Activated CD8-positive, alpha-beta T cell treated with anti-CD3 and anti-CD28 coated beads, Interleukin-2, amount 10 ng/mL, durations not matched to agents 7 days and 5 days (primary cell): Measurements from ENCODE around the gene NCAN. TPM values are rescaled to one million over a fixed set of nuclear protein-coding genes. Genes with fewer than 3 reads are reported as not detected.
A peak's percentile ranks its signal among the peaks of the same experiment; 100 is the strongest.

ENCODE experiments used
- ATAC-seq: fragments of 150-1000 bp; cut with Tn5 transposase; one replicate; pipeline ENCODE4 v1.10.0; 2021; ENCODE audit warnings: moderate library complexity
- CTCF ChIA-PET: fragments of 350-600 bp; sonication (Branson Sonifier 250); formaldehyde crosslinking; loops from one replicate; lab custom pipeline; 2021; ENCODE audit warnings: antibody characterized with exemption; lab: Charles Lee
- POLR2A ChIA-PET: fragments of 350-600 bp; sonication (Branson Sonifier 250); formaldehyde crosslinking; loops from one replicate; lab custom pipeline; 2021; ENCODE audit warnings: antibody characterized with exemption; lab: Charles Lee
- DNase-seq: peaks from one replicate; pipeline ENCODE4 v3.0.0-alpha.2; 2020
- H3K27ac Mint-ChIP-seq: one replicate; pipeline ENCODE4 v1.8.0; 2021; ENCODE audit warnings: mild to moderate bottlenecking, mixed read lengths
- H3K27me3 Mint-ChIP-seq: one replicate; pipeline ENCODE4 v1.8.0; 2021; ENCODE audit warnings: low read depth, mixed read lengths
- H3K36me3 Mint-ChIP-seq: one replicate; pipeline ENCODE4 v1.8.0; 2021; ENCODE audit warnings: low read depth, mixed read lengths
- H3K4me1 Mint-ChIP-seq: one replicate; pipeline ENCODE4 v1.8.0; 2021; ENCODE audit warnings: low read depth, mixed read lengths
- H3K4me3 Mint-ChIP-seq: one replicate; pipeline ENCODE4 v1.8.0; 2021; ENCODE audit warnings: mild to moderate bottlenecking, mixed read lengths
- H3K9me3 Mint-ChIP-seq: one replicate; pipeline ENCODE4 v1.8.0; 2022; ENCODE audit warnings: mixed read lengths; ENCODE audit not compliant: insufficient read depth
- total RNA-seq, 2 experiments: library from RNA; stranded (reverse); gene quantifications; one replicate each; pipeline ENCODE4 v1.2.3, GENCODE V29; 2021

The NCAN gene
- total RNA-seq, 2 experiments from 2014 or later: not detected

DNA sequence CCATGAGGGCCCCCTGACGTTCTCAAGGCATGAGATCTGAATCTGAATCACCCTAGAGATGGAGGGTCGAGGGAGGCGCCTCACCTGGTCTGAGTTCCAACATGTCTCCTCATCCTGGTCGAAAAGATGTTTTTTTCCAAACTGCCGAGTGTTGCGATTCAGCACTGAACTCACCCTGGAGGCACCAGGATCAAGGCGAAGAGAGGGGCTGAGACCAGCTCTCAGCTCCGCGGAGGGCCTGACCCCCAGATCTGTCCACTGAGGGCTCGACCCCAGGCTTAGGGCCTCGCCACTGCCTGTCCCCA is 9.1 kb upstream of the NCAN start:
- Mint-ChIP-seq H3K4me1 (peaks cover 43% of the 10 kb centered on the region), H3K27ac (peak overlapping the region; percentile 89), H3K36me3 (peaks cover 34% of the 10 kb centered on the region), H3K27me3 (peaks cover 7% of the 10 kb centered on the region), H3K9me3 (no peaks in the 10 kb centered on the region), H3K4me3 (peak overlapping the region; percentile 95)
- ChIA-PET CTCF (interaction anchor here (0.7 to 1.6 kb wide), 7 partner anchors 9 to 203 kb away, joined by 3 to 8 read pairs (median 4); partner anchors contain the start of gene GATAD2A), POLR2A (interaction anchor here (0.6 to 3.9 kb wide), 5 partner anchors 10 to 892 kb away, joined by 3 to 55 read pairs (median 4); partner anchors contain the start of genes BORCS8, NDUFA13, RFXANK and TSSK6)
- ATAC-seq: no peak
- DNase-seq: no peak

DNA sequence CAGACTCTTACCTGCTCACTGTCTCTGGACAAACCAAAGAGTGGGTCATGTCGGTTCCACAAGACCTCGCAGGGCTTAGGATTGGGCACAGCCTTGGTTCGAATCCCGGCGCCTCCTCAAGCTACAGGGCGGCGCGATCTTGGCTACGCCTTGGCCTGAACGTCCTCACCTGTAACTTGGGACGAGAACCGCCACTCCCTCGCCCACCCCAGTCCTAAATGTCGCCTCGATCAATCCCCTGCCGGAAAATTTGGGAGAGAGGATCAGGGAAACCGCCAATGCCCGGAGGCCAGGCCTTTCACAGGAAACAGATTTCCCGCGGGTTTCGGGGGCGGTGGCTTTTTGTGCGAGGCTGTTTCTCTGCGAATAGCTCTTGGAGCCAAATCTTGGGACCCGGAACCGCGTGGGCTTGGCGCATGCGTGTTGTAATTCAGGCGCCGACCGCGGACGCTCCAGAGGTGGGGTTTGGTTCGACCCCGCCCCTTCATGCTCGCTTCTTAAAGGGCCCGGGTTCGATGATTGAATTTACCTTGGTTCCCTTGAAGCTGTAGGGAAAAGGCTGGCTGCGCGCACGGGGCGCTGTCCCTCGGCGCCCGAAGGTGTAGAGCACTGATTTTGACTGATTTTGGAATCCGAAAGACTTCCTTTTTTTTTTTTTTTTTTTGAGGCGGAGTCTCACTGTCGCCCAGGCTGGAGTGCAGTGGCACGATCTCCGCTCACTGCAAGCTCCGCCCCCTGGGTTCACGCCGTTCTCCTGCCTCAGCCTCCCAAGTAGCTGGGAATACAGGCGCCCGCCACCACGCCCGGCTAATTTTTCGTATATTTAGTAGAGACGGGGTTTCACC is 8.5 kb upstream of the NCAN start, which contains the start of gene NR2C2AP:
TSS of gene NR2C2AP (minus strand) at position 403 of the 845 bp plus-strand sequence. CDS start at position 49, 354 bp downstream.
- H3K4me3 Mint-ChIP-seq: peak within 1 kb of the TSS; percentile 95
- CTCF ChIA-PET: interaction anchor here (0.5 to 1.6 kb wide), 9 partner anchors 10 to 360 kb away, joined by 3 to 8 read pairs (median 3); partner anchors contain the start of gene GATAD2A
- H3K4me1 Mint-ChIP-seq: peaks cover 45% of the 10 kb centered on the region
- no peaks in the 10 kb centered on the region for H3K9me3 Mint-ChIP-seq
- peaks cover 9% of the 10 kb centered on the region for H3K27me3 Mint-ChIP-seq
- H3K36me3 Mint-ChIP-seq: peaks cover 29% of the 10 kb centered on the region
- DNase-seq (peak; percentile 96), ATAC-seq (peak; percentile 90)
- H3K27ac Mint-ChIP-seq: peak within 1 kb of the TSS; percentile 89
- POLR2A ChIA-PET: interaction anchor here (0.8 to 3.9 kb wide), 4 partner anchors 11 to 313 kb away, joined by 3 to 55 read pairs (median 4); partner anchors contain the start of genes BORCS8, NDUFA13, RFXANK and TSSK6

DNA sequence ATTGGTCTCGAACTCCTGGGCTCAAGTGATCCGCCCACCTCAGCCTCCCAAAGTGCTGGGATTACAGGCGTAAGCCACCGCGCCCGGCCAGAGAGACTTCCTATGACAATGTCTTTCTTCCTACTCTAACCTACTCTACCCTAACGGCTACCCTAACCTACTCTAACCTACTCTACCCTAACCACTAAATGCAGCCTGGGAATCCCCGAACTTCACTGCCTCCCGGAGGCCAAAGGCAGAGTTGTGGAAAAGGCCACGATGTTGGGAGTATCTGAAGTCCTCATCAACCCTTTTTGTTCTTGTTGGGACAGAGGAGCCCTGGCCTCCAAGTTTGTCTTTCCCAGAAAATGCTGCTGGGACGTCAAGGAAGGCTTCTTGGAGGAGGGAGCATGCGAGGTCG is 7.6 kb upstream of the NCAN start:
- H3K36me3 Mint-ChIP-seq: peaks cover 23% of the 10 kb centered on the region
- H3K9me3 Mint-ChIP-seq: no peaks in the 10 kb centered on the region
- peaks cover 45% of the 10 kb centered on the region for H3K4me1 Mint-ChIP-seq
- H3K4me3 Mint-ChIP-seq: peak overlapping the region; percentile 95
- CTCF ChIA-PET: interaction anchor here (1.4 to 3.1 kb wide), 2 partner anchors 21 to 30 kb away, joined by 6 to 10 read pairs; no protein-coding TSS in a partner anchor
- POLR2A ChIA-PET: interaction anchor here (1.3 kb wide), 1 partner anchor 12 kb away, joined by 3 read pairs; the partner anchor contains the start of genes BORCS8 and RFXANK
- peak overlapping the region; percentile 28 for H3K27ac Mint-ChIP-seq
- no peak for DNase-seq
- no peak for ATAC-seq
- peaks cover 9% of the 10 kb centered on the region for H3K27me3 Mint-ChIP-seq

DNA sequence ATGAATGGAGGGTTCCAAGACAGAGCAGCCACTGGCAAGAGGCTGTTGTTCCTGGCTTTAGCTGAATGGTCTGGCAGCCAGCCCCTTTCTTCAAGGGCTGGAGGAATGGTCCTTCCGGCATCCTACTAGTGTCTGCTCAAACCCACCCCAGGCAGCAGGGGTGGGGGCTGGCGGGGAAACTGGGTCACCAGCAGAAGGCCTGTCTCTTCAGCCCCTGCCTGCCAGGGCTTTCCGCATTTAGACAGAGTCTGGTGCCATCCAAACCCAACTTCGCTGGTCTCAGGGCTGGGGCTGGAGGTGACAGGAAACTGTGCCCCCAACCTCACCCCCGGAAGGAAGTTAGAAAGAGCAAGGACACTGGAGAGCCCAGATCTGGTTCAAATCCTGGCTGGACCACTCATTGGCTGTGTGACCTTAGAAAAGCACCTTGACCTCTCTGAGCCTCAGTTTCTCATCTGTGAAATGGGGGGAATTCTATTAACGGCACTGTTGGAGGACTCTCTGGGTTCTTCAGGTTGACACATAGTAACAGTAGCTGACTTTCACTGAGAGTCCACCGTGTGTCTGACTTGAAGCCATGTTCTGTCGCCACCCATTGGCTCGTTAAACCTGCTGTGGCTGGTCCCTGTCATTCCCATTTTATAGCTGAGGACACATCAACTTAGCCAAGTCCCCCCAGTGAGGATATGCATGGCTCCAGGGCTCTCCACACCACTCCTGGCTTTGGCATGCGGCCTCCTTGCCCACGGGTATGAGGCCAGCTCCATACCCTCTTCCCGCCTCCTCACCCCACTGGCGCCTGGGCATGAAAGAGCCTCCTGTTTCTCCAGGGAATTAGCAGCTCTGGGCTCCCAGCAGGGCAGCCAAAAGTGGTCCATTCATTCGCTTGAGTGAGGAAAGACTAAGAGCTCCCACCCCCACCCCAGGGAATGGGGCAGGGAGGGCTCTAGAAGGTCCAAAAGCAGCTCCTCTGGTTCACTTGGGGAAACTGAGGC is 6.0 kb upstream of the NCAN start:
- no peaks in the 10 kb centered on the region for H3K9me3 Mint-ChIP-seq

DNA sequence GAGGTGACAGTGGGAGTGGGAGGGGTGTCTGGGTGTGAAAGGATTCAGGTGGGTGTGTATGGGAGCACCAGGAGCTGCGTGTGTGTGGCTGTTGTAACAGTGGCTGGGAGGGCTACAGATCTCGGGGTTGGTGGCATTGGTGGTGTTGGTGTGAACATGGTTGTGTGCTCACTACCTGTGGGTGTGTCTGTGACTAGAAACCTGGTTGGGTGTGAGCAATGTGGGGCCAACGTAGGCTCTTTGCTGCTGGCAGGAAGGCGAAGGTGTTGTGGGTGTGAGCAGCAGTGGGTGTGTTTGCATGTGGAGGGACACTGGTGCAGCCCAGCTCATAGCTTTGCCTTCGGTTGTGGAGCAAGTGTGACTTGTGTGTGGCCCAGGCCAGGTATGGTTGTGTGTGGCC is 4.8 kb upstream of the NCAN start:
- POLR2A ChIA-PET: no interaction called here
- peak overlapping the region; percentile 67 for H3K27ac Mint-ChIP-seq
- no peaks in the 10 kb centered on the region for H3K9me3 Mint-ChIP-seq
- no peak overlapping the region for H3K4me3 Mint-ChIP-seq
- H3K27me3 Mint-ChIP-seq: peaks cover 19% of the 10 kb centered on the region
- ATAC-seq: no peak
- H3K4me1 Mint-ChIP-seq: peaks cover 45% of the 10 kb centered on the region
- H3K36me3 Mint-ChIP-seq: peaks cover 12% of the 10 kb centered on the region
- CTCF ChIA-PET: interaction anchor here (3.1 kb wide), 1 partner anchor 18 kb away, joined by 10 read pairs; no protein-coding TSS in a partner anchor
- no peak for DNase-seq

More for the DNA sequence above, 6.0 kb upstream of the NCAN start:
- H3K27ac Mint-ChIP-seq: no peak overlapping the region
- peaks cover 17% of the 10 kb centered on the region for H3K36me3 Mint-ChIP-seq
- H3K27me3 Mint-ChIP-seq: peaks cover 11% of the 10 kb centered on the region
- POLR2A ChIA-PET: interaction anchor here (1.3 kb wide), 1 partner anchor 14 kb away, joined by 3 read pairs; the partner anchor contains the start of genes BORCS8 and RFXANK
- no peak overlapping the region for H3K4me3 Mint-ChIP-seq
- DNase-seq (no peak), ATAC-seq (no peak)
- peaks cover 45% of the 10 kb centered on the region for H3K4me1 Mint-ChIP-seq
- CTCF ChIA-PET: interaction anchor here (3.1 kb wide), 1 partner anchor 19 kb away, joined by 10 read pairs; no protein-coding TSS in a partner anchor

DNA sequence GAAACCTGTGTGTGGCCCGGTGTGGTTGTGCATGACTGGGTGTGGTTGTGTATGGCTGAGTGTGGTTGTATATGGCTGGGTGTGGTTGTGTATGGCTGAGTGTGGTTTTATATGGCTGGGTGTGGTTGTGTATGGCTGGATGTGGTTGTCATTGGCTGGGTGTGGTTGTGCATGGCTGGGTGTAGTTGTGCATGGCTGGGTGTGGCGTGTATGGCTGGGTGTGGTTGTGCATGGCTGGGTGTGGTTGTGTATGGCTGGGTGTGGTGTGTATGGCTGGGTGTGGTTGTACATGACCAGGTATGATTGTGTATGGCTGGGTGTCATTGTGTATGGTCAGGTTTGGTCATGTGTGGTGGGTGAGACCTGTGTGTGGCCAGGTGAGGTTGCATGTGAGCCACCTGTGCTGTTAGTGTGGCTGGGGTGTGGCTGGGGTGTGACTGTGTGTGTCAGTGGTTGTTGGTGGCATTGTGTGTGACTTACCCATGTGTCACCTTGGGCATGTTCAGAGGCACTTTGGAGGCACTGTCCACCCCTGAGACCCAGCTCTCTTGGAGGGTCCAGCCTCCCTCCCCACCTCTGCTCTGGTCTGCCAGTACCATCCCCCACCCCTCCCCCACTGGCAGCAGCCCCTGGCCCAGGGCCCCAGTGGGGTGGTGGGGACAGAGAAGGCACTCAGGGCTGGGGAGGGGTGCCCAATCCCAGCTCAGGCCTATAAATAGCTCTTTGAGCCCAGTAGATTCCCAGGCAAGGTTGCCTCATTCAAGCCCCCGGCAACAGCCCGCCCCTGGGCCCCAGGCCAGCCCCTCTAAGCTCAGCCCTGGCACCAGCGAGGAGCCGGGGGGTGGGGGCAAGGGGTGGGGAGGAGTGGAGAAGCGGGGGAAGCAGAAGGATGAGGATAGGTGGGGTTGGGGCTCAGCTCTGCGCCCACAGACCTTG is 3.9 kb upstream of the NCAN start:
- ChIA-PET CTCF (no interaction called here), POLR2A (no interaction called here)

DNA sequence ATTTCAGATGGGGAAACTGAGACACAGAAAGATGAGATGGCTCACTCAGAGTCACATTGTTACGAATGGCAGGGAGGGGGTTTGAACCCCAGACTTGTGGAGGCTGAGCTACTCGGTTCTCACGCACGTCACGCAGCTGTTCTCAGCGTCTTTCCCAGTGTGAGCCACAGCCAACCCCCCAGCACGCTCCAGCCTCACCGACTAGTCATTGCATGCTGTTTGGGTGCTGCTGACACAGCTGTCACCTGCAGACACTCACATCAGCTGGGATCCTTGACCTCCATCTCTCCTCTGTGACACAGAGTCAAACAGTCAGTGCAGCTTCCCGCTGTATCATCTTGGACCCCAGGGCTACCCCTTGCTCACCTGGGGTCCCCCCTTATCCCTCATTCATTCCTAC is 2.4 kb upstream of the NCAN start:
- Mint-ChIP-seq H3K27me3 (peaks cover 40% of the 10 kb centered on the region), H3K4me1 (peaks cover 33% of the 10 kb centered on the region), H3K4me3 (no peak overlapping the region), H3K27ac (no peak overlapping the region), H3K36me3 (peaks cover 1% of the 10 kb centered on the region), H3K9me3 (no peaks in the 10 kb centered on the region)
- ChIA-PET POLR2A (no interaction called here), CTCF (no interaction called here)
- DNase-seq (no peak), ATAC-seq (no peak)

More for the DNA sequence above, 3.9 kb upstream of the NCAN start:
- Mint-ChIP-seq H3K27ac (peak overlapping the region; percentile 67), H3K4me1 (peaks cover 36% of the 10 kb centered on the region), H3K9me3 (no peaks in the 10 kb centered on the region), H3K27me3 (peaks cover 26% of the 10 kb centered on the region), H3K4me3 (no peak overlapping the region), H3K36me3 (peaks cover 4% of the 10 kb centered on the region)
- ATAC-seq (no peak), DNase-seq (no peak)

DNA sequence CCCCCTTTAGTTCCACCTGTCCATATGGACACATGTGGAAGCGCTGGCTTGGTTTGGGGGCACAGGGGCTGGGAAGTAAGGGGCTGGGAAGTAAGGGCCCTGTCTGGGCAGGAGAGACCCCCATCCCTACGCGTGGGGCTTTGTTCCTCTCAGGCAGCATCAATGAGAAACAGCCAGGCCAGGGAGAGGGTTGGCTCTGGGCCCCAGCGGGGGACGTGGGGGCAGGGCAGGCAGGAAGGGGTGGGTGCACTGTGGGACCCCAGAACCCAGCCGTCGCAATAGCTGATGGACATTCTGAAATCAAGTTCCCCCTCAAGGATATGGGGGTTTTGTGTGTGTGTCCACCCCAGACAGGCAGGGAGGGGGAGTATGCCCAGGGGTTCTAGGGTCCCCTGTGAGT is 1.2 kb downstream of the NCAN start:
- H3K9me3 Mint-ChIP-seq: no peaks in the 10 kb centered on the region
- ChIA-PET POLR2A (interaction anchor here (0.7 kb wide), 1 partner anchor 141 kb away, joined by 3 read pairs; no protein-coding TSS in a partner anchor), CTCF (no interaction called here)
- H3K4me3 Mint-ChIP-seq: no peak overlapping the region
- H3K27ac Mint-ChIP-seq: no peak overlapping the region
- no peaks in the 10 kb centered on the region for H3K36me3 Mint-ChIP-seq
- H3K27me3 Mint-ChIP-seq: peaks cover 36% of the 10 kb centered on the region
- H3K4me1 Mint-ChIP-seq: peaks cover under 1% of the 10 kb centered on the region
- DNase-seq (no peak), ATAC-seq (no peak)

DNA sequence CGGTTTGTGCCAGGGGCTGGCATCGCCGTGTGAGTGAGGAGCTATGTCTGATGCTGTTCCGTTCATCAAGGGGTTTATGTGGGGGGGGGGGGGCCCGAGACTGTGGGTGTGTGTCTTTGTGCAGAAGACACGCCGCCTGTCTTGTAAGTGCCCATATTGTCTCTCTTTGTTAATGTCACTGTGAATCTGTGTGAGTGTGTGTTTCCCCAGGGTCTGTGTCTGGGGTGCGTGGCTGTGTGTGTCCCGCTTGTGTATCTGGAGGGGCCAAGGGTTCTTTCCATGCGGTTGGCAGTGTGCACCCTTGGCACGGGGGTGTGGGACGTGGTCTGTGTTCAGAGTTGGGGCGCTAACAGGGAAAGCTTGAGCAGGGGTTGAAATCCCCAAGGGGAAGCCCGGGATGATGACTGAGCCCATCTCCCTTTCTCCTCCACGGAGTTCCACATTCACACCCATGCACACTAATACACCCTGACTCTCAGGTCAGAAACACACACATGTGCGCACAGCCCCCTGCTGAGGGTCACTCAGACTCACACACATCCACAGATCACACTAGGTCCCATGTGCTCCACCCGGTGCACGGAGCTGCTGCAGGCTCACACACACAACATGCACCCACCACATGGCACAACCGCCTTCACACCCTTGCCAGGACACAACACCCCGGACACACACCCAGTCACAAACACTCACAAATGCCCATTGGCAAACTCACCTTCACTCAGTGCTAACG is 1.8 kb downstream of the NCAN start:
- Mint-ChIP-seq H3K9me3 (no peaks in the 10 kb centered on the region), H3K36me3 (no peaks in the 10 kb centered on the region), H3K4me1 (no peaks in the 10 kb centered on the region), H3K27ac (no peak overlapping the region), H3K4me3 (no peak overlapping the region), H3K27me3 (peaks cover 36% of the 10 kb centered on the region)
- POLR2A ChIA-PET: no interaction called here
- no peak for ATAC-seq
- CTCF ChIA-PET: no interaction called here
- no peak for DNase-seq

DNA sequence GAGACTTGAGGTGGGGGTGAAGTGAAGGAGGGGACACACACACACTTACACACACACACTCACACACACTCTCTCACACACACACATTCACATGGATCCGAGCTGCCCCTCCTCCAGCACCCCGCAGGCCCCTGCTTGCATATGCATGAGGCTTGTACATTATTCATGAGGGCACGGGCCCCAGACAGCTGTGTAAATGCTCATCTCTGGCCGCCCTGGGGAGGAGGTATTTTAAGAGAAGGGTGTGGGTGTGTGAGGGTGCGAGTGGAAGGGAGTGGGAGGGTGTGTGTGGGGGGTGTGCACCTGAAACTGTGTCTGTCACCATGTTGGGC is 2.4 kb downstream of the NCAN start:
- DNase-seq: no peak
- Mint-ChIP-seq H3K4me3 (no peak overlapping the region), H3K27me3 (peaks cover 36% of the 10 kb centered on the region), H3K4me1 (no peaks in the 10 kb centered on the region), H3K27ac (no peak overlapping the region), H3K36me3 (no peaks in the 10 kb centered on the region), H3K9me3 (no peaks in the 10 kb centered on the region)
- ChIA-PET POLR2A (no interaction called here), CTCF (no interaction called here)
- no peak for ATAC-seq
